ENCODE data around the gene GPR55.

The GPR55 gene

DNA sequence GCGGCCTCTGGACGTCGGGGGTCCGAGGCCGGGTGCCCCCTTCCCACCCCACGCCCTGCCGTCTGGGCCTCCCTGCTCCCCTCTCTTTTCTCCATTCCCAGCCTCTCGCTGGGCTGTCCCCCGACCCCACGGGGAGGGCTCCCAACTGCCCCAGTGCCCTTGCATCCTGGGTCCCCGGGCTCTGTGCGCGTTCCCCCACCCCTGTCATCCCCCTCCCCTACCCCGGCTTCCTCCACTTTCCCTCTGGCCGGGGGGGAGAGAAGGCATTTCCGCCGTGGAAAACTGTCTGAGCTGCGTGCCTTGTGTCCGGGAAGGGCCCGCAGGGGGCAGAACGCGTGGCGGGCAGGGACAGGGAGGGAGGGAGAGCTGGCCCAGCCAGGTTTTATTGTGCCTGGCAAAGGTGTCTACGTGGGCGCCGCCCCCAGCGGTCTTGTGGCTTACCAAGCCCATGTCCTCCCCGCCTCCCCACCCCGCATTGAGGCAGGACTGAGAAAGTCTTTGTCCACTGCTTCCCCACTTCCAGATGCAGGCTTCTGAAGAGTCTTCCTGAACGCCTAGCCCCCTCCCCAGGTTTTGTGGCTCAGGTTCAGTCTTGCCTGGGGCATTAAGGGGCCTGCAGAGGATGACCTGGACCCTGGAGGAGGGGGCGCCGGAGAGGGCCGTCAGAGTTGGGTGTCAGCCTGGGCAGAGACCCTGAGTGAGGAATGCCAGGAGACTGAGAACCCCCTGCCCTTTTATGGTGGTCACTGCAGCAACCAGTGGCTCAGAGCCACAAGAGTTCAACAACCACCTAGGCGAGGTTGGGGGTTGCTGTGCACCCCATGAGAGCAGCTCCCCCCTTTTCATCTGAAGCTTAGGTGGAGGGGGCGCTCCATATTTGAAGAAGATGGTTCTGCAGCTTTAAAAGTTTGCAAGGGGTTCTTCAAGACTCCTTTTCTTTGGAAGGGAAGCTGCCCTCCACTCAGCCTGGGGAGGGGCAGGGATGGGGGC is 59.0 kb downstream of the GPR55 start:
- no peak for DNase-seq

DNA sequence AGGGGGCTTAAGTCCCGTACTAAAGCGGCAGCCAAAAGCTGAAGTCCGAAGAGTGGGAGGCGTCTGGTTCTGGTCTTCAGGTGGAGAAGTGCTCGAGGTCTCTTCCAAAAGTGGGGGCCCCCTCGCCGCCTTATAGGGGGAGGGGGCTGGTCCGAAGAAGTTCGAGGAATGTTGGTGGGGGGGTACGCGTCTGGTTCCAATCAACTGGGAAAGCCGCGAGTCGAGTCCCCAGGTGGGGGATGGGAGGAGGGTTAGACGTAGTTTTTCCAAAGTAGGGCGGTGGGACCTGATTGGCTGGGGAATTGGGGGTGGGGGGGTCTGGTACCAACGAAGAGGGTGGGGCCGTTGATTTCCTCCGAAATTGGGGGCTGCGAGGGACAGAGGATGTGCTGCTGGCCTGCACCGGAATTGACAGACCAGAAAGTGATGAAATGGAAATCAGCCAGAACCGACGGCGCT is 59.7 kb downstream of the GPR55 start:
- DNase-seq: no peak

DNA sequence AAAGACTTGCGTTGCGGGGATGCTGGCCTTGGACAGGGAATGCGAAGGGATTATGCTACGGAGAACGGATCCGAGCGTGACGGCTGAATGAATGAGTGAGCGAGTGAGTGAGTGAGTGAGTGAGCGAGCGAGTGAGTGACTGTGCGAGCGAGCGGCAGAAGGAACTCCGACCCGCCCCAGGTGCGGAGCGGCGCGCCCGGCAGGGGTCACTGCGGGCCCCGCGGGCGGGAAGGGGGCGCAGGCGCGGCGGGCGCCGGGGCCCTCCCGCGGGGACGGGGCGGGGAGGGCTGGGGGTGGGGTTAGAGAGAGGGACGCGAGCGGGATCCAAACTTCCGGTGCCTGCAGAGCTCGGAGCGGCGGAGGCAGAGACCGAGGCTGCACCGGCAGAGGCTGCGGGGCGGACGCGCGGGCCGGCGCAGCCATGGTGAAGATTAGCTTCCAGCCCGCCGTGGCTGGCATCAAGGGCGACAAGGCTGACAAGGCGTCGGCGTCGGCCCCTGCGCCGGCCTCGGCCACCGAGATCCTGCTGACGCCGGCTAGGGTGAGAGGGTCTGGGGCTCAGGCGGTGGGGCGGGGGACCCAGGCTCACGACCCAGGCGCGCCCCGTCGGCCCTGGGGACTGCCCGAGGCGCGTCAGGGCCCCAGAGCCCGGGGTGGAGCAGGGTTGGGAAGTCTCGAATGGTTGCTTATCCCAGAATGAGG is 60.3 kb downstream of the GPR55 start, which contains the start of gene ITM2C:
Gene ITM2C, plus strand, starts transcription at position 338 of the 702 bp plus-strand sequence. Its CDS starts 84 bp downstream, at position 422.
- DNase-seq: peak; percentile 68 to 73

DNA sequence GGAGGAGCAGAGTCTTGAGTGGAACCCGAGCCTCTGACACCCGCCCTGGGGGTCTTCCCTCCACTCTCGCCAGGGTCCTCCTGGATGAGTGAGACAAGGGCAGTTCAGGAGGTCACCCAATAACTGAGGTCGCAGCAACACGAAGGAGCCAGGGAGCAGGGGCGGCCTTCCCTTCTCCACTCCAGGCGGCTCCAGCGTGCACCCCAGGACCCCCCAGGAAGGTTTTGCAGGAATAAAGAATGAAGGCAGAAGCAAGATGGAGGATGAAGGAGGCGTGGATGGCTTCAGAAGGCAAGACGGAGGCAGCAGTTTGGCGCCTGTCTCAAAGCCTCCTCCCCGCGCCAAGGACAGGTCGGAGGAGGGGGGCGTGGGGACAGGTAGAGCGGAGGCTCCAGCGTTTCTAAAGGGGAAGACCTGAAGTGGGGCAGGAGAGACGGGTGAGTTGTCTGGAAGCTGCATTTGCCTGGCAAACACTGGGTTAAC is 60.9 kb downstream of the GPR55 start:
- DNase-seq: no peak

DNA sequence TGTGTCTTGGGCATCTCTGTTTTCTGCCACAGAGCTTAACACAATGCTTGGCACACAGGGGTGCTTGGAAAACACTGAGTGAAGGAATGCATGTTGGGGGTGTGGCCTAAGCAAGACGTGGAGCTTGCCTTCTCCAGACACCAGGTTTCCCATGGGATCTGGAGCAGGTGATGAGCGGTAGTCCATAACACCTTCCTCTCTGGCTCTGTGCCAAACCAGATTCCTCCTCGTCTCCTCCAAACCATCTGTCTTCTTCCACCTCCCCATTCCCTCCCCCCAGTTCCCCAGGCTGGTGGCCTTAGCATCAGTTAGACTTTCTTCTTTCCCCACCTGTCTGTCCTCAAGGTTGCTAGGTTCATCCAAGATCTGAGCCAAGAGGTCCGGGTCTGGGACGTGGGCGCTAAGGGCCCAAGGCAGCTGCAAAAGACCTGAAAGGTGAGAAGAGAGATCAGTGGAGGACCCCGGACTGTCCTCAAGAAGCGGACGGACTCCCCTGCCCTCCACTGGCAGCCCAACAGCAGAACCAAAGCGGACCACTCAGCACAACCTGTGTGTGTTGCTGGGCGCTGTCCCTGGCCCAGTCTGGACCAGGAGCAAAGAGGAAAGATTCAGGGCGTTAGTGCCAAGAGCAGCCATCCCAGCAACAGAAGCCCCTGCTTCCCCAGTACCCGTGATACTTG is 61.5 kb downstream of the GPR55 start:
- DNase-seq: no peak

DNA sequence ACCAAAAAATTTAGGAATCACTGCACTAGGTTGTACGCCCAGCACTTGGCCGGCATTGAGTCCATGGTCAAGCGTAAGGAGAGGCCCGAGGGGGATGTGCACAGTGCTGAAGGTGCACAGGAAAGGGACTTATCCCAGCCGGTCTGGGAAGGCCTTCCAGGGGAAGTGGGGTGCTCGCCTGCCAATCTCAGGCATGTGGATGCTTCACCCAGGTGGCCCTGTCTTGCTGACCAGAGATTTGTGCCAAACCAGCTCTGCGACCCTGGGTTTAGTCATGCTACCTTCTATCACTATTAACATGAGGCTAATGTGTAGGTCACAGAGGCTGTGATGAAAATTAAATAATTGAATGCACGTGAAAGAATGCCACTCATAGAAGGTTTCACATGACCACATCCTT is 62.0 kb downstream of the GPR55 start:
- no peak for DNase-seq

DNA sequence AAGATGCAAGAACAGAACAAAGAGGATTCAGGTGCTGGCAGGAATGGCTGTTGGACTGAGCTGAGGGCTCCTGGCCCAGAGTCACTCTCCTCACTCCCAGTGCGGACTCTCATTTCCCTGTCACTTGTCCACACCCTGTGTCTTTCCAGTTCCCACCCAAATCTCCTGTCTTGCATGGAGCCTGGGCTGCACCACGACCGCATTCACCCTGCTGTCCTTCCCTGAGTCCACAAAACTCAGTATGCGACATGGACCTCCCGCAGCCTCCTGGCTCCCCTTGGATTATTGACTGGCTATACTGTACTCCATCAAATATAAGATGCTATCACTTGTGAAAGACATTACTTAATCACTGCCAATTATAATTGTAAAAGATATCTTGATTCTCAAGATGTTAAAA is 62.8 kb downstream of the GPR55 start:
- no peak for DNase-seq

DNA sequence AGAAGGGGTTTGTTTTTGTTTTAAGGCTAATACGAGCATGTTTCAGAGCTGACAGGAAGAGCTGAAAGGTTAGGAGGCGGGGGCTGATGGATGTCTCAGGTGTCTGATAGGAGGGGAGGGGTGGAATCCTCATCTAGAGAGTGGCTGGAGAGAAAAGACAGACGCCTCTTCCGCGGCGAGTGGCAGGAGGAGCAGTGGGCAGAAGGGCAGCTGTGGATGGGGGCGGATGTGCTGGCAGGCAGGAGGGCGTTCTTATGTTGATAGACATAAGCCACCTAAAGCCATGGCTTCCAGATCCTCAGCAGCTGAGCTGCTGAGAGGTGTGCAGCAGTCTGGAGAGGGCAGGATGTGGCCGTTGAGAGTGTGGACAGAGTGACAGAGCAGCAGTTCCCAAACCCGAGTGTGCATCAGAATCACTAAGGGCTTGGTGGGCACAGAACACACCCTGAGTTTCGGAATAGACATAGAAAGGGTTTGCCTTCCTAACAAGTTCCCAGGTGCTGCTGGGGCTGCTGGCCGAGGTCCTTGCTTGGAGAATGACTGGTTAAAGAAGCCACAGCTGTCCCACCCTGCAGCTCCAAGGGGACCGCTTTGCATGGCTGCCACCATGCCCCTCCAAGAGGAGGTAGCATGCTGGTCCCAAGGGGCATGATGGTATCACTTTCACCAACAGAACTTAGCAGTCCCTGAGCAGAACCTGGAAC is 63.3 kb downstream of the GPR55 start:
- DNase-seq: no peak
